H1 (cell line): ENCODE data around the gene TBC1D22A. TPM values are rescaled to one million over a fixed set of nuclear protein-coding genes. Genes with fewer than 3 reads are reported as not detected.

Experiments
- ATF3 ChIP-seq: IDR thresholded peaks from 2 replicates; pipeline ENCODE4 v1.6.1; 2011; ENCODE audit warnings: low read depth, mild to moderate bottlenecking, low read length; ENCODE audit not compliant: insufficient read depth
- CHD7 ChIP-seq: fragments of 300-600 bp; sonication (generic); IDR thresholded peaks from 2 replicates; pipeline ENCODE4 v1.7.1; 2012; ENCODE audit warnings: low read length, moderate library complexity, mild to moderate bottlenecking, inconsistent platforms; ENCODE audit not compliant: insufficient replicate concordance
- CREB1 ChIP-seq: IDR thresholded peaks from 2 replicates; pipeline ENCODE4 v1.6.1; 2012; ENCODE audit warnings: inconsistent platforms
- E2F6 ChIP-seq: IDR thresholded peaks from 2 replicates; pipeline ENCODE4 v1.6.1; 2012; ENCODE audit warnings: inconsistent platforms
- HDAC6 ChIP-seq: IDR thresholded peaks from one replicate; pipeline ENCODE4 v1.7.1; 2012; ENCODE audit warnings: low read depth, mild to moderate bottlenecking, inconsistent platforms, low read length, moderate library complexity
- KDM1A ChIP-seq: fragments of 200-600, 300-600 bp; sonication (generic); IDR thresholded peaks from 2 replicates; pipeline ENCODE4 v1.7.1; 2016; ENCODE audit warnings: mild to moderate bottlenecking, low read length, borderline replicate concordance
- POLR2AphosphoS5 ChIP-seq: IDR thresholded peaks from 2 replicates; pipeline ENCODE4 v1.6.1; 2011; ENCODE audit warnings: low read depth, low read length
- RXRA ChIP-seq: IDR thresholded peaks from 2 replicates; pipeline ENCODE4 v1.6.1; 2011; ENCODE audit warnings: low read depth, mild to moderate bottlenecking, low read length, moderate library complexity; ENCODE audit not compliant: insufficient read depth
- SUZ12 ChIP-seq: fragments of 200-600 bp; sonication (generic); IDR thresholded peaks from 2 replicates; pipeline ENCODE4 v1.6.1; 2012; ENCODE audit warnings: mild to moderate bottlenecking, inconsistent platforms, low read length, moderate library complexity, mixed read lengths
- TAF1 ChIP-seq: IDR thresholded peaks from 2 replicates; pipeline ENCODE4 v1.6.1; 2011; ENCODE audit warnings: mild to moderate bottlenecking, low read depth, low read length
- polyA plus RNA-seq, 7 experiments: library from polyadenylated mRNA; depleted of rRNA in 3 of 7; stranded (reverse) in 5 of 7; unstranded in 2 of 7; fragments of >200 nt in 5 of 7; fragments of 200-250 nt in 2 of 7; gene quantifications; 1 replicate in 5 of 7; 2 replicates in 1 of 7; 4 replicates in 1 of 7; pipeline versions ENCODE4 v1.2.1 to v1.2.3, GENCODE V29; 2011 to 2013; ENCODE audit warnings: missing spikeins in 2 of 7, mixed read lengths in 2 of 7
- total RNA-seq: library from RNA; stranded (reverse); fragmentation: NEBNext Ultra II Directional; extraction: Animal tissue kit (Norgen Biotek cat#: 25700); gene quantifications from 2 replicates; pipeline ENCODE4 v1.2.1, GENCODE V29; 2021

The TBC1D22A gene
- total and polyA plus RNA-seq, 2 of the 8 experiments (the other 6 are each of a cell fraction or from before 2014, with no cell fraction given) = 11.9 to 18.4 TPM

GRCh38 chr22:46824980-46825544 is 62.6 kb downstream of the TBC1D22A start (continued):
- TF ChIP-seq CHD7 (no peak), KDM1A (no peak), POLR2AphosphoS5 (no peak), ATF3 (no peak), CREB1 (no peak), TAF1 (no peak), HDAC6 (no peak), SUZ12 (no peak), E2F6 (no peak), RXRA (no peak)
